Neural progenitor cell (in vitro differentiated cells): ENCODE measurements around the gene RANBP1. TPM values are rescaled to one million over a fixed set of nuclear protein-coding genes. Genes with fewer than 3 reads are reported as not detected.
A peak's percentile ranks its signal among the peaks of the same experiment; 100 is the strongest.

Source experiments
- DNase-seq: peaks from one replicate; pipeline ENCODE4 v3.0.0-alpha.2; 2016; ENCODE audit warnings: low spot score
- H2AFZ ChIP-seq: fragments of 200-600 bp; sonication (generic); replicated peaks from 2 replicates; pipeline ENCODE4 v1.6.1; 2016; ENCODE audit warnings: antibody characterized with exemption
- H3F3A ChIP-seq: fragments of 200-600 bp; sonication (generic); 2 replicates; pipeline ENCODE4 v1.6.1; 2016; ENCODE audit warnings: antibody characterized with exemption, low read depth
- H3K27ac ChIP-seq: fragments of 200-600 bp; sonication (generic); 2 replicates; pipeline ENCODE4 v1.5.1; 2016; ENCODE audit warnings: mild to moderate bottlenecking
- H3K27me3 ChIP-seq: fragments of 200-600 bp; sonication (generic); 2 replicates; pipeline ENCODE4 v1.6.1; 2016; ENCODE audit warnings: mild to moderate bottlenecking, moderate library complexity
- H3K36me3 ChIP-seq: fragments of 200-600 bp; sonication (generic); 2 replicates; pipeline ENCODE4 v1.5.1; 2016
- H3K4me1 ChIP-seq: fragments of 200-600 bp; sonication (generic); 2 replicates; pipeline ENCODE4 v1.6.1; 2016; ENCODE audit warnings: mixed run types
- H3K4me2 ChIP-seq: fragments of 200-600 bp; sonication (generic); 2 replicates; pipeline ENCODE4 v1.6.1; 2016
- H3K4me3 ChIP-seq: fragments of 200-600 bp; sonication (generic); 2 replicates; pipeline ENCODE4 v1.5.1; 2016
- H3K79me2 ChIP-seq: fragments of 200-600 bp; sonication (generic); 2 replicates; pipeline ENCODE4 v1.6.1; 2016; ENCODE audit warnings: low read depth
- H3K9ac ChIP-seq: fragments of 200-600 bp; sonication (generic); 2 replicates; pipeline ENCODE4 v1.6.1; 2016
- H3K9me3 ChIP-seq: fragments of 200-600 bp; sonication (generic); 2 replicates; pipeline ENCODE4 v1.5.1; 2016; ENCODE audit warnings: low read depth
- H4K20me1 ChIP-seq: fragments of 200-600 bp; sonication (generic); 2 replicates; pipeline ENCODE4 v1.6.1; 2016; ENCODE audit warnings: low read depth
- H3K27ac Mint-ChIP-seq: 3 replicates; pipeline ENCODE4 v1.8.0; 2021; ENCODE audit warnings: mixed read lengths
- H3K27me3 Mint-ChIP-seq: 2 replicates; pipeline ENCODE4 v1.8.0; 2022; ENCODE audit warnings: low read depth, mild to moderate bottlenecking, inconsistent platforms, moderate library complexity, mixed read lengths; ENCODE audit not compliant: insufficient read depth
- H3K36me3 Mint-ChIP-seq: 3 replicates; pipeline ENCODE4 v1.8.0; 2021; ENCODE audit warnings: mixed read lengths
- H3K4me1 Mint-ChIP-seq: 3 replicates; pipeline ENCODE4 v1.8.0; 2021; ENCODE audit warnings: mixed read lengths
- H3K4me3 Mint-ChIP-seq: 3 replicates; pipeline ENCODE4 v1.8.0; 2021; ENCODE audit warnings: mild to moderate bottlenecking, moderate library complexity, mixed read lengths
- H3K9me3 Mint-ChIP-seq: 3 replicates; pipeline ENCODE4 v1.8.0; 2020; ENCODE audit warnings: mixed read lengths
- CTCF ChIP-seq: fragments of 200-600 bp; sonication (generic); IDR thresholded peaks from 2 replicates; pipeline ENCODE4 v1.5.1; 2017; ENCODE audit warnings: antibody characterized with exemption, mild to moderate bottlenecking
- EZH2 ChIP-seq: fragments of 200-600 bp; sonication (generic); IDR thresholded peaks from 2 replicates; pipeline ENCODE4 v1.6.1; 2017; ENCODE audit warnings: antibody characterized with exemption, mild to moderate bottlenecking, moderate library complexity
- EZH2phosphoT487 ChIP-seq: fragments of 200-600 bp; sonication (generic); IDR thresholded peaks from 2 replicates; pipeline ENCODE4 v1.6.1; 2017; ENCODE audit warnings: antibody characterized with exemption
- total RNA-seq: library from RNA; depleted of rRNA; stranded (reverse); fragments of >200 nt; gene quantifications from 2 replicates; pipeline ENCODE4 v1.2.3, GENCODE V29; 2015; ENCODE audit warnings: low replicate concordance

Gene RANBP1
- total RNA-seq, 1 donor from 2014 or later = 918 TPM

GRCh38 chr22:20173772-20174171 is 57.9 kb downstream of the RANBP1 start:
- no peaks in the 10 kb centered on the region for H3K9me3 ChIP-seq
- Mint-ChIP-seq H3K36me3 (no peaks in the 10 kb centered on the region), H3K4me1 (peaks cover 13% of the 10 kb centered on the region), H3K9me3 (no peaks in the 10 kb centered on the region), H3K4me3 (no peak overlapping the region), H3K27ac (no peak overlapping the region), H3K27me3 (peaks cover 7% of the 10 kb centered on the region)
- no peaks in the 10 kb centered on the region for H3K79me2 ChIP-seq
- no peak overlapping the region for H3K9ac ChIP-seq
- no peaks in the 10 kb centered on the region for H3K27me3 ChIP-seq
- H3K36me3 ChIP-seq = no peaks in the 10 kb centered on the region
- H3K4me2 ChIP-seq = no peak overlapping the region
- DNase-seq = peak; percentile 31
- H3K27ac ChIP-seq = no peak overlapping the region
- no peaks in the 10 kb centered on the region for H4K20me1 ChIP-seq
- no peak overlapping the region for H2AFZ ChIP-seq
- H3K4me3 ChIP-seq = no peak overlapping the region
- no peaks in the 10 kb centered on the region for H3K4me1 ChIP-seq
- H3F3A ChIP-seq = no peaks in the 10 kb centered on the region
- TF ChIP-seq EZH2phosphoT487 (no peak), EZH2 (no peak), CTCF (no peak)

GRCh38 chr22:20174785-20175596 is 59.1 kb downstream of the RANBP1 start:
- H3K79me2 ChIP-seq = no peaks in the 10 kb centered on the region
- peaks cover 7% of the 10 kb centered on the region for H3K27me3 Mint-ChIP-seq
- H3K4me3 Mint-ChIP-seq = no peak overlapping the region
- H3K9ac ChIP-seq = no peak overlapping the region
- no peak overlapping the region for H2AFZ ChIP-seq
- H3F3A ChIP-seq = no peaks in the 10 kb centered on the region
- H3K4me1 ChIP-seq = no peaks in the 10 kb centered on the region
- peaks cover 13% of the 10 kb centered on the region for H3K4me1 Mint-ChIP-seq
- H3K27ac ChIP-seq = no peak overlapping the region
- no peak overlapping the region for H3K4me2 ChIP-seq
- no peaks in the 10 kb centered on the region for H3K36me3 ChIP-seq
- H3K4me3 ChIP-seq = no peak overlapping the region
- no peaks in the 10 kb centered on the region for H4K20me1 ChIP-seq
- H3K27ac Mint-ChIP-seq = no peak overlapping the region
- H3K9me3 ChIP-seq = no peaks in the 10 kb centered on the region
- no peak for TF ChIP-seq EZH2
- no peak for TF ChIP-seq EZH2phosphoT487
- peak; percentile 44 for TF ChIP-seq CTCF
- peak; percentile 62 for DNase-seq
- no peaks in the 10 kb centered on the region for H3K36me3 Mint-ChIP-seq
- H3K27me3 ChIP-seq = no peaks in the 10 kb centered on the region
- H3K9me3 Mint-ChIP-seq = no peaks in the 10 kb centered on the region

GRCh38 chr22:20175597-20175900 is 59.6 kb downstream of the RANBP1 start:
- no peaks in the 10 kb centered on the region for H3F3A ChIP-seq

More at GRCh38 chr22:20175597-20175900, 59.6 kb downstream of the RANBP1 start:
- Mint-ChIP-seq H3K4me3 (no peak overlapping the region), H3K27ac (no peak overlapping the region), H3K4me1 (peaks cover 11% of the 10 kb centered on the region), H3K36me3 (no peaks in the 10 kb centered on the region), H3K9me3 (no peaks in the 10 kb centered on the region), H3K27me3 (peaks cover 7% of the 10 kb centered on the region)
- Histone ChIP-seq H3K79me2 (no peaks in the 10 kb centered on the region), H2AFZ (no peak overlapping the region), H3K4me2 (no peak overlapping the region), H3K9me3 (no peaks in the 10 kb centered on the region), H3K27me3 (no peaks in the 10 kb centered on the region), H3K36me3 (no peaks in the 10 kb centered on the region), H3K27ac (no peak overlapping the region), H3K9ac (no peak overlapping the region), H3K4me1 (no peaks in the 10 kb centered on the region), H4K20me1 (no peaks in the 10 kb centered on the region), H3K4me3 (no peak overlapping the region)
- DNase-seq = no peak
- TF ChIP-seq EZH2phosphoT487 = no peak
- no peak for TF ChIP-seq EZH2
- TF ChIP-seq CTCF = no peak
